IPS-18a (cell line): ENCODE data around the gene STARD3NL.
A peak's percentile ranks its signal among the peaks of the same experiment; 100 is the strongest.

Experiments used
- H3K27ac ChIP-seq: one replicate; pipeline ENCODE4 v1.5.1; 2013; ENCODE audit warnings: low read length
- H3K27me3 ChIP-seq: one replicate; pipeline ENCODE4 v1.6.1; 2013; ENCODE audit warnings: mild to moderate bottlenecking, low read length; ENCODE audit not compliant: control insufficient read depth, insufficient read depth
- H3K36me3 ChIP-seq: one replicate; pipeline ENCODE4 v1.6.1; 2013; ENCODE audit warnings: low read depth, low read length; ENCODE audit not compliant: control insufficient read depth
- H3K4me1 ChIP-seq: one replicate; pipeline ENCODE4 v1.6.1; 2013; ENCODE audit warnings: low read depth, low read length; ENCODE audit not compliant: control insufficient read depth
- H3K4me3 ChIP-seq: one replicate; pipeline ENCODE4 v1.5.1; 2013; ENCODE audit warnings: low read length
- H3K9ac ChIP-seq: one replicate; pipeline ENCODE4 v1.6.1; 2013; ENCODE audit warnings: mild to moderate bottlenecking, low read length, moderate library complexity
- H3K9me3 ChIP-seq: one replicate; pipeline ENCODE4 v1.6.1; 2013; ENCODE audit warnings: low read depth, low read length; ENCODE audit not compliant: control insufficient read depth

STARD3NL gene, protein sequence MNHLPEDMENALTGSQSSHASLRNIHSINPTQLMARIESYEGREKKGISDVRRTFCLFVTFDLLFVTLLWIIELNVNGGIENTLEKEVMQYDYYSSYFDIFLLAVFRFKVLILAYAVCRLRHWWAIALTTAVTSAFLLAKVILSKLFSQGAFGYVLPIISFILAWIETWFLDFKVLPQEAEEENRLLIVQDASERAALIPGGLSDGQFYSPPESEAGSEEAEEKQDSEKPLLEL

DNA sequence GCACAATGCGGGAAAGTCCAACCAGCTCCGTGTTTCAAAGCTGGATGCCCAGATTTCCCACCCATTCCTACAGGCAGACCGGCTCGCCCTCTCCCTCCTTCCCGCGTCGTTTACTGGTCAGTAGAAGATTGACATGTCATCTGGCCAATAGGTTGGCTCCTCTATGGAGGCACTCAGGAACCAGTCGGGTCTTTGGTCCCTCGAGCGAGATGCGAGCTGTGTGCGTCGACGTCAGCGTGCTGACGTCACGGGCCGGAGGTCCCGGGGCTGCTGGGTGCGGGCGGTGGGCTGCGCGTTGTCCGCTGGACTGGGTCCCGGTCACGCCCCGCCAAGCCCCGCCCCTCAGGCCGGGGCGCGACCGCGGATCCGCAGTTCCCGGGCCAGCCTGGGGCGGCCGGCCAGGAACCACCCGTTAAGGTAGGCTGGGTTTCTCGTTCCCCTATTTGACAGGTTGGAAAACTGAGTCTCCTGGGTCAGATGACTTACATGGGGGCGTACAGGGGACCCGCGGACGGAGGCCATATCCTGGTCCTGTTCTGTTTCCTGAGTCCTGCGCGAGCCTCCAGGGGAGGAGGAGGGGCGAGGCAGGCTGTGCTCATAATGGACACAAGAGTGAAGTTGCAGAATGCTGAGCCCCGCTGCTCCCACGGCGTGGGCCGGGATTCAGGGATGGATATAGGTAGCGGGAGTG, at the start of gene STARD3NL:
STARD3NL (plus strand) TSS at position 242 of the 691 bp plus-strand sequence. CDS start 29,260 bp downstream, outside the sequence.
- H3K4me3 ChIP-seq = peak within 1 kb of the TSS; percentile 82
- peaks cover 10% of the 10 kb centered on the region for H3K4me1 ChIP-seq
- no peaks in the 10 kb centered on the region for H3K36me3 ChIP-seq
- no peaks in the 10 kb centered on the region for H3K9me3 ChIP-seq
- H3K27me3 ChIP-seq = no peaks in the 10 kb centered on the region
- H3K27ac ChIP-seq = peak within 1 kb of the TSS; percentile 72
- peak within 1 kb of the TSS; percentile 67 for H3K9ac ChIP-seq

DNA sequence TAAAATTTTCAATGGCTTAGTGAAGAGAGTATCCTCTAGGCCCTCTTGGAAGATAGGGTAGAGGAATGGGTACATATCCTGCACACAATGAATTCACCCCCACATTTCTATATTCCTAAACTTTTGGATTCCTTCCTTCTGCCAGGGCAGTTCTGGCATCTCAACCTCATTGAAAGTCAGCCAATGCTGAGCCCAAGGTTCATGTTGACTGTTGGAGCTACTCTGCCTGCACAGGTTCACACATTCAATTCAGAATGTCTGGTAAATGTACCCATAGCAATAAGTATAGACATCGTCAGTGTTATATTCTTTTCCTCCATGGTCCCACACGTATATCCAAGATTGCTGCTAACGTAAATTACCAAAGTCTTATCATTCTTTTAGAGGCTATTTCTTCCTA, 48.9 kb upstream of the STARD3NL start:
- H3K36me3 ChIP-seq = no peaks in the 10 kb centered on the region
- H3K9me3 ChIP-seq = no peaks in the 10 kb centered on the region
- no peak overlapping the region for H3K4me3 ChIP-seq
- H3K27me3 ChIP-seq = no peaks in the 10 kb centered on the region
- H3K27ac ChIP-seq = no peak overlapping the region
- H3K4me1 ChIP-seq = peaks cover 4% of the 10 kb centered on the region
- H3K9ac ChIP-seq = no peak overlapping the region

DNA sequence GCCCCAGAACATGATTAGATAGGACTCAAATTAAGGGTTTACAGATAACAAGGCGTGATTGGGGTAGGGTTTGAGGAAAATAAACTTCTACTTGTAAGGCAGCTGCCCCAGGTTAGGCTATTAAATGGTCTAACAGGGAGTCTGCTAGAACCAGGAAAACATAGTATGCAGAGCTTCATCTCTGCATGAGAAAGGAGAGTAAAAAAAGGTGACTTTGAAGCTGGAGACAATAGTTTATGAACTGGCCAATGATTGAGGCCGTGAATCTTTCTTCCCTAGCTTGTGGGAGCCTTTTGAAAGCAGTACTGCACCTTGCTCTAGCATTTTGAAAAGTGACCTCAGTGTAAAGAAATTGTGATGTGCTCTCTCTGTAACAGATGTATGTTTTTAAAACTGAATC, 48.5 kb upstream of the STARD3NL start:
- Histone ChIP-seq H3K9ac (no peak overlapping the region), H3K36me3 (no peaks in the 10 kb centered on the region), H3K27ac (no peak overlapping the region), H3K9me3 (no peaks in the 10 kb centered on the region), H3K4me1 (peaks cover 4% of the 10 kb centered on the region), H3K27me3 (no peaks in the 10 kb centered on the region), H3K4me3 (no peak overlapping the region)

DNA sequence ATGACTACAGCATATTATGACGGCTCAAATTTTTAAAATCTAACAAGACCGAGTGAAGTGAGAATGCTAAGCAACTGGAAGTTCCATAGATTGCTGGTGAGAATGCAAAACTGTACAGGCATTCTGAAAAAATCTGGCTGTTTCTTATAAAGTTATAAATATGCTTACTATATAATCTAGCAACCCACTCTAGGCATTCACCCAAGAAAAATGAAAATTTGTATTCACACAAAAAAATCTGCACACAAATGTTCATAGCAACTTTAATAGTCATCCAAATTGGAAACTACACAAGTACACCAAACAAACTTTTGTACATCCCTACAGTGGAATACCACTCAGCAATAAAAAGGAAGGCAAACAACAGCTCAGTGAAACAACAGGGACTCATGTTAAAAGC, 39.9 kb upstream of the STARD3NL start:
- H3K4me3 ChIP-seq = no peak overlapping the region

DNA sequence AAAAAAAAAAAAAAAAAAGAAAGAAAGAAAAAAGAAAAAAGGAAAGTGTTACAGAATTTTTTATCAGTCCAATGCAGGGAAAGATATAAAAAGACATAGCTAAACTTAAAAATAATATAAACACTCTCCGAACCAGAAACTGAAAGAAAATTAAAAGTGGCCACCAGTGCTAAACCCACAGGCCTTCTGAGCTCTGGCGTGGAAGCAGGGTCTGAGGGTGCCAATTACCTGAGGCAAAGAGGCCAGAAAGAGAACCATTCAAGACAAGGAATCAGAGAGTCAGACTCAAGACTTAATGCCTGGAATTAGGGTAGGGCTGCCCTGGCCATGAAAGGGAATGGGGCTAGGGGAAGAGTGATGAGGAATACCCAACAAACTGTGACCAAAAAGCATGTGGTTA, 36.9 kb upstream of the STARD3NL start:
- Histone ChIP-seq H3K4me3 (no peak overlapping the region), H3K9ac (no peak overlapping the region), H3K27ac (no peak overlapping the region), H3K36me3 (no peaks in the 10 kb centered on the region), H3K4me1 (no peaks in the 10 kb centered on the region), H3K9me3 (no peaks in the 10 kb centered on the region), H3K27me3 (no peaks in the 10 kb centered on the region)

More for the DNA sequence above, 39.9 kb upstream of the STARD3NL start:
- no peaks in the 10 kb centered on the region for H3K9me3 ChIP-seq
- H3K9ac ChIP-seq = no peak overlapping the region
- H3K27ac ChIP-seq = no peak overlapping the region
- no peaks in the 10 kb centered on the region for H3K27me3 ChIP-seq
- no peaks in the 10 kb centered on the region for H3K4me1 ChIP-seq
- no peaks in the 10 kb centered on the region for H3K36me3 ChIP-seq

DNA sequence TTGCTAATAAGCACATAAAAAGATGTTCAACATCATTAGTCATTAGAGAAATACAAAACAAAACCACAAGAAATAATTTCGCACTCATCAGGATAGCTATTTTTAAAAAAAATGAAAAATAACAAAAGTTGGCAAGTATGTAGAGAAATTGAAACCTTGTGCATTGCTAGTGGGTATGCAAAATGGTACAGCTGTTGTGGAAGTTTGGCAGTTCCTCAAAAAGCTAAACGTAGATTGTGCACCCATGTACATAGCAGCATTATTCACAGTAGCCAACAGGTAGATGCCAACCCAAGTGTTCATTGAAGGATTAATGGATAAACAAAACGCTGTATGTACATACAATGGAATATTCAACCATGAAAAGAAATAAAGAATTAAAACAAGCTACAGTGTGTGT, 35.3 kb upstream of the STARD3NL start:
- H3K27me3 ChIP-seq = no peaks in the 10 kb centered on the region
- no peak overlapping the region for H3K4me3 ChIP-seq
- H3K36me3 ChIP-seq = no peaks in the 10 kb centered on the region
- H3K9ac ChIP-seq = no peak overlapping the region
- no peak overlapping the region for H3K27ac ChIP-seq
- H3K9me3 ChIP-seq = no peaks in the 10 kb centered on the region
- H3K4me1 ChIP-seq = no peaks in the 10 kb centered on the region

DNA sequence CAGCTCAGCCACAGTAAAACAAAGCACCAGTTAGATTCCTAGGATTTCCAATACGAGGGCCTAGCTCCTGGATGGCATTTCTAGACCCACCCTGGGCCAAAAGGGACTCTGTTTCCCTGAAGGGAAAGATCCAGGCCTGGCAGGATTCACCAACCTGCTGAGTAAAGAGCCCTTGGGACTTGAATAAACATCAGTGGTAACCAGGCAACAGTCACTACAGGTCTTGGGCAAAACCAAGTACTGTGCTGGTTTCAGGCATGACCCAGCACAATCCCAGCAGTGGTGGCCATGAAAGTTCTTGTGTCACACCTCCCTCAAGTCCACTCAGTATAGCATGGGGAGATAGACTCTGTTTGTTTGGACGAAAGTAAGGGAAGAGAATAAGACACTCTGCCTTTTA, 31.0 kb upstream of the STARD3NL start:
- no peak overlapping the region for H3K9ac ChIP-seq
- H3K9me3 ChIP-seq = no peaks in the 10 kb centered on the region
- H3K36me3 ChIP-seq = no peaks in the 10 kb centered on the region
- no peaks in the 10 kb centered on the region for H3K27me3 ChIP-seq
- no peak overlapping the region for H3K27ac ChIP-seq
- H3K4me1 ChIP-seq = no peaks in the 10 kb centered on the region
- no peak overlapping the region for H3K4me3 ChIP-seq

DNA sequence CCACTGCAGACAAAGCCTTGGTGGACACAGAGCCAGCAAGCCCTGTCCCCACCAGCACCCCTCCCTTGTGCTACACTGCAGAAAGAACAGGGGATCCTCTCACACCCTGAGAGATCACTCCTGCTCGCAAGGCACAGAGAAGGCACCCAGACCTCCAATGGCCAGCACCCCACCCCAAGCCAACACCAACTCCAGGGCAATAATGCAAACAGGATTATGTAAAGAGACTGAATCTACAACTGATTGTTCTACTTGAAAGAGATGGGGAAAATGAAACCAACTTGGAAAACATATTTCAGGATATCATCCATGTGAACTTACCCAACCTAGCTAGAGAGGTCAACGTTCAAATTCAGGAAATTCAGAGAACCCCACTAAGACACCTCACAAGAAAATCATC, 26.5 kb upstream of the STARD3NL start:
- H3K27me3 ChIP-seq = no peaks in the 10 kb centered on the region
- no peaks in the 10 kb centered on the region for H3K4me1 ChIP-seq
- no peak overlapping the region for H3K9ac ChIP-seq
- no peak overlapping the region for H3K4me3 ChIP-seq
- H3K9me3 ChIP-seq = no peaks in the 10 kb centered on the region
- H3K36me3 ChIP-seq = no peaks in the 10 kb centered on the region
- H3K27ac ChIP-seq = no peak overlapping the region

DNA sequence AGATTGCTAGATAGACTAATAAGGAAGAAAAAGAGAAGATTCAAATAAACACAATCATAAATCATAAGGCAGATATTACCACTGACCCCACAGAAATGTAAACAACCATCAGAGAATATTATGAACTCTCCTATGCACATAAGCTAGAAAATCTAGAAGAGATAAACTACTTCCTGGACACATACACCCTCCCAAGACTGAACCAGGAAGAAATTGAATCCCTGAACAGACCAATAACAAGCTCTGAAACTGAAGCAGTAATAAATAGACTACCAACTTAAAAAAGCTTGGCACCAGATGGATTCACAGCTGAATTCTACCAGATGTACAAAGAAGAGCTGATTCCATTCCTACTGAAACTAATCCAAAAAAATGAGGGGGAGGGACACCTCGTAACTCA, 24.5 kb upstream of the STARD3NL start:
- Histone ChIP-seq H3K27me3 (no peaks in the 10 kb centered on the region), H3K9ac (no peak overlapping the region), H3K27ac (no peak overlapping the region), H3K4me1 (no peaks in the 10 kb centered on the region), H3K9me3 (no peaks in the 10 kb centered on the region), H3K4me3 (no peak overlapping the region), H3K36me3 (no peaks in the 10 kb centered on the region)

DNA sequence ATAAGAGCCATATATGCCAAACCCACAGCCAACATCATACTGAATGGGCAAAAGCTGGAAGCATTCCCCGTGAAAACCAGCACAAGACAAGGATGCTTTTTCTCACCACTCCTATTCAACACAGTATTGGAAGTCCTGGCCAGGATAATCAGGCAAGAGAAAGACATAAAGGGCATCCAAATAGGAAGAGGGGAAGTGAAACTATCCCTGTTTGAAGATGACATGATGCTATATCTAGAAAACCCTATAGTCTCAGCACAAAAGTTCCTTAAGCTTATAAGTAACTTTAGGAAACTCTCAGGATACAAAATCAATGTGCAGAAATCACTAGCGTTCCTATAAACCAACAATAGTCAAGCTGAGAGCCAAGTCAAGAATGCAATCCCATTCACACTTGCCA, 23.8 kb upstream of the STARD3NL start:
- H3K4me3 ChIP-seq = no peak overlapping the region
- no peak overlapping the region for H3K9ac ChIP-seq
- no peaks in the 10 kb centered on the region for H3K36me3 ChIP-seq
- H3K9me3 ChIP-seq = no peaks in the 10 kb centered on the region
- no peaks in the 10 kb centered on the region for H3K4me1 ChIP-seq
- H3K27ac ChIP-seq = no peak overlapping the region
- H3K27me3 ChIP-seq = no peaks in the 10 kb centered on the region

DNA sequence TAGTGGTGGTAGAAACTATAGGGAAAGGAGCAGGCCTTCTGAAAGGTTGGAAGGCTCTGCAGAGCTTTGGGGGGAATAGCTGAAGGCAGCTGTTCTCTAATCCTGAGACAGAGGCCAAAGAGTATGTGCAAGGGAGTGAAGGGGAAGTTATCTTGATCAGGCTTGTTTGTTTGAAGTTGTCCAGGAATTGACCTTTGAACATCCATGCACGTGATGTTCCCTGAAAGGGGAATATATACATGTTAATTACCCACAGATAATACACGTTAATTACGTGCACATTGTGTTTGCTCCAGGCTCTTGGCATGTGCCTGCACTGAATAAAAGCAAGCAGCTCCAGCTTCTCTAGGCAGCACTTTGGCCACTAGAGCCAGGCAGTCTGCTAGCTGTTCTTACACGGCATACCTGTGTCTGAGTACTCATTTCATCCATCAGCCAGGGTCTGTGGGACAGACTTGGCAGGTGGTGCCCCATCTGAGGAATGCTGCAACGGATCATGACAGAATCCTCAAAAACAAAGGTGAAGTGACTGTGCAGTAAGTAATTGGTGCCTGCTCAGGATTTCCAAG, 18.0 kb upstream of the STARD3NL start:
- H3K27ac ChIP-seq = no peak overlapping the region
- no peaks in the 10 kb centered on the region for H3K36me3 ChIP-seq
- H3K4me3 ChIP-seq = no peak overlapping the region
- H3K4me1 ChIP-seq = no peaks in the 10 kb centered on the region
- H3K27me3 ChIP-seq = no peaks in the 10 kb centered on the region
- H3K9ac ChIP-seq = no peak overlapping the region
- H3K9me3 ChIP-seq = no peaks in the 10 kb centered on the region

DNA sequence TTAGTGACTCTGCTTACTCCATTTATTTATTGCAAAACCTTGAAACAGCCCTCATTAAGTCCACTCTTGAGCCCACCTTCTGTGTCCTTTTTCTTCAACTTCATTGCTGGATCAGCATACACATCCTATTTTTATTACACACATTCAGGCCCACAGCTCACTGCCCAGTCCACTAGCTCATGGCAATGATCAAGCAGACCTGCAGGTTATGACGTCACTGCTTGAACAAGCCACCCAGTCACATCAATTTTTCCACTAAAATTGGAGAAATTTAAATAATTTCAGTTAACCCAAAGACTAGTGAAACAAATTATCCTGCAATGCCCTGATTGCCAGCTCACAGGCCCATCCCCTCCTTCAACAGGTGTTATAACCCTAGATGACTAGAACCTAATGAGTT, 16.0 kb upstream of the STARD3NL start:
- Histone ChIP-seq H3K9ac (no peak overlapping the region), H3K36me3 (no peaks in the 10 kb centered on the region), H3K9me3 (no peaks in the 10 kb centered on the region), H3K4me3 (no peak overlapping the region), H3K4me1 (no peaks in the 10 kb centered on the region), H3K27me3 (no peaks in the 10 kb centered on the region), H3K27ac (no peak overlapping the region)
